GM18861 (cell line): ENCODE measurements around the gene GTF2IRD1.
"Not testable (repeated sequence)": the region's sequence is repeated elsewhere in the genome, so short reads cannot be mapped to it uniquely, and the experiment has no call there.

ENCODE experiments used
- ATAC-seq: cut with Tn5 transposase; IDR thresholded peaks from one replicate; pipeline ENCODE4 v1.9.1; 2021; ENCODE audit not compliant: unreplicated experiment

GTF2IRD1 gene

GRCh38 chr7:74467876-74468275, 14.2 kb downstream of the GTF2IRD1 start:
- no peak for ATAC-seq

DNA sequence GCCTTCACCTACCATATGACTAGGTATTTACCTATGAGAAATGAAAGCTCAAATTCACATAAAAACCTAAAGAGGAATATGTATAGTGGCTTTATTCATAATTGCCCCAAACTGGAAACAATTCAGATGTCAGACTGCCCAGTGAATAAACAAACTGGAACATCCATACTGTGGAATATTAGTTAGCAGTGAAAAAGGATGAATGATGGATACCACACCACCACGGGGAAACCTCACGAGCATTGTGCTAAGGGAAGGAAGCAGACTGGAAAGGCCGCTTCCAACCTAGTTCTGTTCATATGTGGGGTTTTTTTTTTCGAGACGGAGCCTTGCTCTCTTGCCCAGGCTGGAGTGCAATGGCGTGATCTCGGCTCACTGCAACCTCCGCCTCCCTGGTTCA, 16.8 kb downstream of the GTF2IRD1 start:
- ATAC-seq, result no peak

DNA sequence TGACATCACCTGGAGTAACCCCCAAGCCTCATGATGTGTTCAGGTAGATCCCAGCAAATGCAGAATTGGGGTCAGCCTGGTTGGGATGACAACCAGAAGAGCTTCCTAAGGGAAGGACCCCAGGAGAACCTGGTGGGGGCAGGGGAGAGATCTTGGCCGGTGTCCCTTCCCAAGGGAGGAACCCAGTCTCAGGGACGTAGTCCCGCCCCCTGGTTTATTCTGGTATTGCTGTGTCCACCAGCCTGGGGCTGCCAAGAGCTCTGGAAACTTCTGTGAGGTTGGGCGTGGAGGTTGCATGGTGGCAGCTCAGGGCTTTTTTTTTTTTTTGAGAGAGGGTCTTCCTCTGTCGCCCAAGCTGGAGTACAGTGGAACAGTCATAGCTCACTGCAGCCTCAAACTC, 19.4 kb downstream of the GTF2IRD1 start:
- no peak for ATAC-seq

DNA sequence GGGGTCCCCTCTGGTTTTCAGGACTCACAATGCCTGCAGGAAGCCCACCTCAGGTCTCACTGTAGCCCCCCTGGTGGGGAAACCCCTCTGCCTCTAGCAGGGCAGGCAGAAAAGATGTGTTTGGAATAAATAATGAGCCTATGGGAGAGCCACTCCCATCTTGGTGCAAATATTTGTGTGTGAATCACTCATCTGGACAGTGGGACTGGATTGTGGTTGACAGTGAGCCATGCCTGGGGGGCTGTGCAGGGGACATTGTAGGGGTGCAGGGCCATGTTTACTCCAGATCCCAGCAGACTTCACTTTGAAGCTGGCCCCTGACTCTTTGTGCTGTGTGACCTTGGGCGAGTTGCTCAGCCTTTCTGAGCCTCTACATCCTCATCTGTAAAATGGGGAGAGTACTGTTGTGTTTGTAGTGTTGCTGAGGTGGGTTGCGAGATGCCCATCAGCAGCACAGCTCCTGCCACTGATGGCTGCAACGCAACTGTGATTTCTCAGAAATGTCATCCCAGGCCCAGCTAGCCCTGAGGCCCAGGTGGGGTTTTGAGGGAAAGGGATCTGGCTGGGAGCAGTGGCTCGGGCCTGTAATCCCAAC, 20.7 kb downstream of the GTF2IRD1 start:
- ATAC-seq, result no peak

DNA sequence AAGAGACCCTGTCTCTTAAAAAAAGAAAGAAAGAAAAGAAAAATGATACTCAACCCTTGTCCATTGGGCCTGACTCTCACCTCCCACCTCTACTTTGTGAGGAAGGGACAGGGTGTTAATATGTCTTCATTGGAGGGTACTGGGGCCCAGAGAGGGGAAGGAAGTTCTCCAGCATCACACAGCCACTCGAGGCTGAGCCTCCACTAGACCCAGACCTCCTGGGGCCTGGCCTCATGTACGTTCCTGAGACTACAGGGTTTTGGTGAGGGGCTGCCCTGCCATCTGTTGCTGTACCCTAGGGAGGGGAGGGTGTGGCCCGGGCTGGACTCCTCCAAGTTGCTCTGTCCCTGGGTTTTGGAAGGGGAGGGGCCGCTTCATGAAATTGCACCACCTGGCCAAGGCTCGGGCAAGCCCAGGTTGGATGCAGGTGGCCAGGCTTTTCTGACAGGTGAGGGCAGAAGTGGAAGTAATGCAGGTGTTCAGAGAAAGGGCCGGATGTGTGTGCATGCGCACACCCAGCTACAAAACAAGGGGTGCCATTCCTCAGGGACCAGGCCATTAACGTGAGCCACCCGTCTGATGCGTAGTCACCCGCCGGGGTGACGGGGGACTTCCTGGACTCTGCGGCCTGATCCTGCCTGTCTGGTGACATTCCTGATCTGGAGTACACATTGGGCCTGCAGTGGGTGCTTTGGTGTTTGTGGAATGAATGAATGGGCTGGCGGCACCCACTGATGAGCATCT, 21.7 kb downstream of the GTF2IRD1 start:
- ATAC-seq, result no peak

- ATAC-seq, result no peak
These were observed 22.3 kb downstream of the GTF2IRD1 start for GRCh38 chr7:74475987-74476350.

DNA sequence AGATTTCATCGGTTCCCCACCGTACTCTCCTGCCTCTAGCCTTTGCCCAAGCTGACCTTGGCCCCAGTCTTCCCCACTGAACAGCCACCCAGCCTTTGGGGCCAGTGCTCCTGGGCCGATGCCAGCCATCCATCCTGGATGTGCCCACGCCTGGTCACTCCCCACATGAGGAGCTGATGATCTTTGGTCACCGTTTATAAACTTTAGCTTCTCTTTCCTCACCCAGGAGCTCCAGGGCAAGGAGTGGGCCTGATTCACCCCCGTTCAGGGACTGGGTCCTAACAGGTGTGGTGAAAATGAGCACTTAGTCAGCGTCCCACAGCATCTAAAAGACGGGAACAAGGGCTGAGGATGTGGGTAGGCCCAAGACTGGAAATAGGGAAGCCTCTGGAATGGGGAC, 22.9 kb downstream of the GTF2IRD1 start:
- ATAC-seq, result no peak

GRCh38 chr7:74478671-74479065, 25.0 kb downstream of the GTF2IRD1 start:
- ATAC-seq, result no peak

DNA sequence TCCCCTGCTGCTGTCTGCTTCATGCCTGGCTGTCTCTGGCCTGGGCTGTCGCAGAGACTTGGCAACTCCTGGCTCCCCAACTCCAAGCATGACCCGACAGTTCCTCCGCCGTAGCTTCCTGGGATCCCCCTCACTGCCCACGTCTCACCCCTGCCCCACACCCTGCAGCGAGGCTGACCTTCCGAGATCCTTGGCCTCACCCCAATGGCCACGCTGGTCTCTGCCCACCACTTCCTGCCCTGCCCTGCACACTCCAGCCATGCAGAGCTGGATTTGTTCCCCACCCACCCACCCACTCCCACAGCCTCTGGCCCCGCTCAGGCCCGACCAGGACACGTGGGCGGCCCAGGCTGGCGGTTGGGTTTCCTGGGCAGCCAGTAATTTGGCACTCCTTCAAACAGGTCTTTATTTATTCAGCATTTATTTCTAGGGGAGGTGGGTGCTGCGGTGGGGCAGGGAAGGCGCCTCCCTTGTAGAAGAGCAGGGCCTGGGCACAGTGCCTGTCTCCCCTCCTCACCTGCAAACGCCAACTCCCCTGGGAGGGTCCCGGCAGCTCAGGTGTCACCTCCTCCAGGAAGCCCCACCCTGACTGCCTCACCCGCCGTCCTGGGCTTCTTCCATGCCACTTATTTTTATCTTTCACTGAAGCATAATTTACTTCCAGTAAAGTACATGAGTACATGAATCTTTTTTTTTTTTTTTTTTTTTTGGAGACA, 25.5 kb downstream of the GTF2IRD1 start:
- ATAC-seq, result no peak

DNA sequence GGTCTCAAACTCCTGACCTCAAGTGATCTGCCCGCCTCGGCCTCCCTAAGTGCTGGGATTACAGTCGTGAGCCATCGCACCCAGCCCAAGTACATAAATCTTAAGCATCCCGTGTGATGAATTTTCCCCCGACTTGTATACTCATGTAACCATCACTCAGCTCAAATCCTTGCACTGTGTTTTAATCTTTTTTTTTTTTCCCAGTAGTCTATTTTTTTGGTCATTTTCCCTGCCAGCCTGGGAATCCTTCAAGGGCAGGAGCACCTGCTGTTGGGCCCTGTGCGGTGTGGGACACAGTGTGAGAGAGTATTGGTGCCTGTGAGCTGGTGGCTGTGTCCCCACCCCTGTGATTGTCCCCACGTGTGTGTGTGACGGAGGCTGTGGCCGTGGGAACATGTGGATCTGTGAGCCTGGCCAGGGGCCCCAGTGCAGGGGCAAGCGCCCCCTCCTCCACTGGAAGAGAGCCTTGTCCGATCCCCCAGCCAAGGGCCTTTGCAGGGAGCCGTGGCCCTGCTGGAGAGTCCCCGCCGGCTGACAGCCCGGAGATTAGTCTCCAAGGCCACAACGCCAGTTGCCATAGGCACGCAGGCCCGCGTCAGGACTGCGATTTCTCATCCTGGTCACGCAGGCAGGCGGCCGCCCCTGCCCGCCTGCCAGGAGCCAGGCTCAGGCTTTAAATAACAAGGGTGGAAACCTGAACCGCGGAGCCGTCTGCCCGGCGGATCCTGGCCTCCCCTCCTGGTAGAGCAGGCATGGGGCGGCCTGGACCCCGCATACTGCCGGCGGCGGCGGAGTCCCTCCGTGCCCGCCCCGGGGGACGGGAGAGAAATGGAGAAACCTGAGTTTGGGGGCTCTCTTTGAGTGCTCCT, 26.5 kb downstream of the GTF2IRD1 start:
- no peak for ATAC-seq

GRCh38 chr7:74480861-74481417, 27.2 kb downstream of the GTF2IRD1 start:
- no peak for ATAC-seq

GRCh38 chr7:74481458-74482196, 27.9 kb downstream of the GTF2IRD1 start:
- ATAC-seq, result no peak

DNA sequence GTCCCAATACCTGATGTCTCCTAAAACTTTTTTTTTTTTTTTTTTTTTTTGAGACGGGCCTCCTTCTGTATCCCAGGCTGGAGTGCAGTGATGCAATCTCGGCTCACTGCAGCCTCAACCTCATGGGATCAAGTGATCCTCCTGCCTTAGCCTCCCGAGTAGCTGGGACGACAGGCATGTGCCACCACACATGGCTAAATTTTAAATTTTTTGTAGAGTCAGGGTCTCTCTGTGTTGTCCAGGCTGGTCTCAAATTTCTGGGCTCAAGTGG, 28.4 kb downstream of the GTF2IRD1 start:
- ATAC-seq, result no peak

GRCh38 chr7:74482629-74483401, 29.1 kb downstream of the GTF2IRD1 start:
- ATAC-seq, result no peak

DNA sequence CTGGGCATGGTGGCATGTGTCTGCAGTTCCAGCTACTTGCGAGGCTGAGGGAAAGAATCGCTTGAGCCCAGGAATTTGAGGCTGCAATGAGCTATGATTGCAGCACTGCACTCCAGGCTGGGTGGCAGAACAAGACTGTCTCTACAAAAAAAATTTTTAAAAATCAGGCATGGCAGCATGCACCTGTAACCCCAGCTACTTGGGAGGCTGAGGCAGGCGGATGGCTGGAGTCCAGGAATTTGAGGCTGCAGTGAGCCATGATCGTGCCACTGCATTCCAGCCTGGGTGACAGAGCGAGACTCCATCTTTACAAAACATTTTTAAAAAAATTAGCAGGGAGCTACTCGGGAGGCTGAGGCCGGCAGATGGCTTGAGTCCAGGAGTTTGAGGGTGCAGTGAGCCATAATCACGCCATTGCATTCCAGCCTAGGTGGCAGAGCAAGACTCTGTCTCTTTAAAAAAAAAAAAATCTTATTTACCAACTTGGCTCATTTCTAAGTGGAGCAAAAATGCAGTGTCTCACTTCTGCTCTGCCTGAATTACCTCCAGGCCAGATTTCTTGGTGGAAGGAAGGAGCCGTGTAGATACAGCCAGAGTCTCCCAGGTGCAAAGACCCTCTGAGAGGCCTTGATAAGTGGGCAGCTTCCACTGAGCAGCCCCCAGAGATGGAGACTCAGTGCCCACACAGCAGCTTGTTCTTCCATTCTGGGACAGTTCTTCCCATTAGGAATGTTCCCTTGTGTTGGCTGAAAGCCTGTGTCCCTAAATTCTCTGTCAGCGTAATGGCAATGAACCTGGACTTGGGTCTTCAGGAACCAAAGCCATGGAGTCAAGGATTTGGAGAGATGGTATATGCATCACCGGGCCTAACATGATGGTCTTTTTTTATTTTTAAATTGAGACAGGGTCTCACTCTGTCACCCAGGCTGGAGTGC, 30.0 kb downstream of the GTF2IRD1 start:
- no peak for ATAC-seq

DNA sequence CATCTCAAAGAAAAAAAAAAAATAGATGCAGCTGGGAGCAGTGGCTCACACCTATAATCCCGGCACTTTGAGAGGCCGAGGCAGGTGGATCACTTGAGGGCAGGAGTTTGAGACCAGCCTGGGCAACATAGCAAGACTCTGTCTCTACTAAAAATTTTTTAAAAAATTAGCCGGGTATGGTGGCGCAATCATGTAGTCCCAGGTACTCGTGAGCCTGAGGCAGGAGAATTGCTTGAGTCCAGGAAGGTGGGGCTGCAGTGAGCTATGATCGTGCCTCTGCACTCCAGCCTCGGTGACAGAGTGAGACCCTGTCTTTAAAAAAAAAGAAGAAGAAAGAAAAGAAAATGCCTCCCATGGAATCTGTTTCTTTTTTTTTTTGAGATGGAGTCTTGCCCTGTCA, 31.9 kb downstream of the GTF2IRD1 start:
- ATAC-seq, result no peak

DNA sequence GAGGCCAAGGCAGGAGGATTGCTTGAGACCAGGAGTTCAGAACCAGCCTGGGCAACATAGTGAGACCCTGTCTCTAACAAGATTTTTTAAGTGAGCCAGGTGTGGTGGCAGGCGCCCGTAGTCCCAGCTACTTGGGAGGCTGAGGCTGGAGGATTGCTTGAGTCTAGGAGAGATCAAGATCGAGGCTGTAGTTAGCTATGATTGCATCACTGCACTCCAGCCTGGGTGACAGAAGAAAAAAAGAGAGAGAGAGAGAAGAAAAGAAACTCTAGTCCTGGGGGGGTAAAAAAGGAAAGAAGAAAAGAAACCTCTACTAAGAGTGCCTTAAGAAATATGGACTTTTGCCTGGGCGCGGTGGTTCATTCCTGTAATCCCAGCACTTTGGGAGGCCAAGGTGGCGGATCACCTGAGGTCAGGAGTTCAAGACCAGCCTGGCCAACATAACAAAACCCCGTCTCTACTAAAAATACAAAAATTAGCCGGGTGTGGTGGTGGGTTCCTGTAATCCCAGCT, 34.9 kb downstream of the GTF2IRD1 start:
- ATAC-seq, result not testable (repeated sequence)
